Measurements from ENCODE around the gene MYBPHL. TPM values are rescaled to one million over a fixed set of nuclear protein-coding genes. Genes with fewer than 3 reads are reported as not detected.

The MYBPHL gene
- total and polyA plus RNA-seq, 4 donors, result 0.34 to 3.3 (median 1.4) TPM

DNA sequence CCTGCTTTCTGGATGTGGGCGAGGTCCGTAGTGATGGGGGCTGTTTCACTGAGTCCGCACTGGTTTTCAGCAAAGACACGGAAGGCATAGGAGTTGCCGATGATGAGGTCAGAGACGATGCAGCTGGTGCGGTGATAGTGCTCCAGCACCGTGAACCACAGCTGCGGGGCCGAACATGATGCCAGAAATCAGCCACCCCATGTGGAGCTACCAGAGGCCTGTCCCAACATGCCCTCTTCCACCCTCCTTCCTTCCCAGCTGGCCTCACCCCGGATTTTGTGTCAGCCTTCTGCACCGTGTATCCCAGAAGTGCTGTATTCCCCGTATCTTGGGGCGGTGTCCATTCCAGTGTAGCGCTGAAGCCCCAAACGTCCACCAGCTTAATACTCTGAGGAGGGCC lies 10.0 kb downstream of the MYBPHL start:
- 95 to 97% methylated on average over 16 of the region's 16 CpGs for WGBS, 2 donors
- H3K4me3 ChIP-seq, result no peak overlapping the region
- H3K27ac ChIP-seq (ENCODE audit: low read depth in 1 of 2, low read length in 1 of 2), result no peak overlapping the region
- no peaks in the 10 kb centered on the region for H3K9me3 ChIP-seq (ENCODE audit: control insufficient read depth in 4 of 4, insufficient read depth in 3 of 4, low read length in 3 of 4)
- H3K27me3 ChIP-seq (ENCODE audit: control insufficient read depth in 3 of 3, insufficient read depth in 3 of 3, low read length in 2 of 3), result no peaks in the 10 kb centered on the region
- H3K36me3 ChIP-seq (ENCODE audit: control insufficient read depth in 4 of 4, insufficient read depth in 4 of 4, low read length in 4 of 4), result no peaks in the 10 kb centered on the region
- ATAC-seq (ENCODE audit: insufficient read depth, low FRiP score), result no peak
- no peak for DNase-seq
- no peak overlapping the region for H3K9ac ChIP-seq (ENCODE audit: insufficient read depth in 1 of 2, low read length in 2 of 2)
- H3K4me1 ChIP-seq (ENCODE audit: control insufficient read depth in 5 of 5, insufficient read depth in 5 of 5, low read length in 5 of 5), result peaks cover 4 to 45% (median 23%) of the 10 kb centered on the region in 5 donors
- TF ChIP-seq, protein P1, sequence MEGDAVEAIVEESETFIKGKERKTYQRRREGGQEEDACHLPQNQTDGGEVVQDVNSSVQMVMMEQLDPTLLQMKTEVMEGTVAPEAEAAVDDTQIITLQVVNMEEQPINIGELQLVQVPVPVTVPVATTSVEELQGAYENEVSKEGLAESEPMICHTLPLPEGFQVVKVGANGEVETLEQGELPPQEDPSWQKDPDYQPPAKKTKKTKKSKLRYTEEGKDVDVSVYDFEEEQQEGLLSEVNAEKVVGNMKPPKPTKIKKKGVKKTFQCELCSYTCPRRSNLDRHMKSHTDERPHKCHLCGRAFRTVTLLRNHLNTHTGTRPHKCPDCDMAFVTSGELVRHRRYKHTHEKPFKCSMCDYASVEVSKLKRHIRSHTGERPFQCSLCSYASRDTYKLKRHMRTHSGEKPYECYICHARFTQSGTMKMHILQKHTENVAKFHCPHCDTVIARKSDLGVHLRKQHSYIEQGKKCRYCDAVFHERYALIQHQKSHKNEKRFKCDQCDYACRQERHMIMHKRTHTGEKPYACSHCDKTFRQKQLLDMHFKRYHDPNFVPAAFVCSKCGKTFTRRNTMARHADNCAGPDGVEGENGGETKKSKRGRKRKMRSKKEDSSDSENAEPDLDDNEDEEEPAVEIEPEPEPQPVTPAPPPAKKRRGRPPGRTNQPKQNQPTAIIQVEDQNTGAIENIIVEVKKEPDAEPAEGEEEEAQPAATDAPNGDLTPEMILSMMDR (IDR thresholded peaks at IDR 0.05; ENCODE audit: control extremely low read depth, extremely low read depth), result no peak

DNA sequence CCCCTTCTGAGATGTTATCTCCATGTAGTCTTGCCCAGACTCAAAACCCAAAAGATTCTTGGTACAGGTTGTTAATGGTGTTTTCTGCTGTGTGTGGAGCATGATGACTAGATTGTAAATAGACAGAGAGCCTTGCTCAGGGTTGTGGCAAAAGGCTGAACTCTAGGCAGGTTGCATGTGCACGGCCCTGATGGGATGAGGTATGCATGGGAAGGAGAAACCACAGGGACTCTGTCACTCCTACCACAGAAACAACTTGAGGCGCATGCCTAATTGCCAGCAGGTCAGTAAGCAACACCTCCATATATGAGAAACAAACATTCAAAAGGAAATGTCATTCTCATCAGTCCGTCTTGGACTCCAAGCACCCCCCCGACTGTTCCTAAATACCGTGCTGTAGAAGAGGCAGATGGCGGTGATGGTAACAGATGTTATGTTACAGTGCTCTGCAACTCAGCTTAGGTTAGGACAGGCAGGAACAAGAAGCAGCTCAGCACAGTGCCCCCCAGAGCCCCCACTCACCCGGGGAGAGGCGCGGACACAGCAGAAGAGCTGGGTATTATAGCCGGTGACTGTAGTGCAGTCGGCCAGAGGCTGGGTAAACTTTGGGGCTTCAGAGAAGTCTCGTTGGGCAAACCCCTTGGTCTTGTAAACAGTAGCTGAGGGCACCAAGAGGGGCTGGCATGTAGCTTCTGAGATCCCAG lies 10.9 kb downstream of the MYBPHL start:
- no peaks in the 10 kb centered on the region for H3K27me3 ChIP-seq (ENCODE audit: control insufficient read depth in 3 of 3, insufficient read depth in 3 of 3, low read length in 2 of 3)
- TF ChIP-seq, protein P1 (IDR thresholded peaks at IDR 0.05; ENCODE audit: control extremely low read depth, extremely low read depth), result no peak
- DNase-seq, result no peak
- H3K36me3 ChIP-seq (ENCODE audit: control insufficient read depth in 4 of 4, insufficient read depth in 4 of 4, low read length in 4 of 4), result no peaks in the 10 kb centered on the region
- H3K27ac ChIP-seq (ENCODE audit: low read depth in 1 of 2, low read length in 1 of 2), result no peak overlapping the region
- no peak for ATAC-seq (ENCODE audit: insufficient read depth, low FRiP score)
- H3K4me1 ChIP-seq (ENCODE audit: control insufficient read depth in 5 of 5, insufficient read depth in 5 of 5, low read length in 5 of 5), result peaks cover 4 to 44% (median 25%) of the 10 kb centered on the region in 5 donors
- no peak overlapping the region for H3K9ac ChIP-seq (ENCODE audit: insufficient read depth in 1 of 2, low read length in 2 of 2)
- WGBS, 2 donors, result 82 to 89% methylated on average over 12 of the region's 12 CpGs
- H3K4me3 ChIP-seq, result no peak overlapping the region
- H3K9me3 ChIP-seq (ENCODE audit: control insufficient read depth in 4 of 4, insufficient read depth in 3 of 4, low read length in 3 of 4), result no peaks in the 10 kb centered on the region

DNA sequence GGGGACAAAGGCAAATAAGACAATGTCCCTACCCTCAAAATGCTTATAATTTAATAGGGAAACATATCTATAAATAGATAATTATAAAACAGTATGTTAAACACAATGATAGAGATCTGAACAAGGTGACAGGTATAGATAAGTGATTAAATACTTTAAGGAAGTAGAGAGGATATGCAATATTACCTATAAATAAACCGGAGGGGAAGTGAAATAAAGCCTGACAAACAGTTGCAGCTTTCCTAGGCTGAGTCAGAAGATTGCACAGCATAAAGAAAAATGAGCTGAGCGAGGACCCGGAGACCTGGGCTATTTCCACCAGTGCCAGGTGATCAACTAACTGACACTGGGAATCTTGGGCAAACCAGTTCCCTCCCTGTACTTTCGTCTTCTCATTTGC lies 12.3 kb downstream of the MYBPHL start:
- H3K36me3 ChIP-seq (ENCODE audit: control insufficient read depth in 4 of 4, insufficient read depth in 4 of 4, low read length in 4 of 4), result no peaks in the 10 kb centered on the region
- 34 to 52% methylated on average over 4 of the region's 4 CpGs for WGBS, 2 donors
- no peak overlapping the region for H3K4me3 ChIP-seq
- no peaks in the 10 kb centered on the region for H3K27me3 ChIP-seq (ENCODE audit: control insufficient read depth in 3 of 3, insufficient read depth in 3 of 3, low read length in 2 of 3)
- H3K27ac ChIP-seq (ENCODE audit: low read depth in 1 of 2, low read length in 1 of 2), result no peak overlapping the region
- ATAC-seq (ENCODE audit: insufficient read depth, low FRiP score) (no peak), DNase-seq (no peak)
- H3K9me3 ChIP-seq (ENCODE audit: control insufficient read depth in 4 of 4, insufficient read depth in 3 of 4, low read length in 3 of 4), result no peaks in the 10 kb centered on the region
- no peak overlapping the region for H3K9ac ChIP-seq (ENCODE audit: insufficient read depth in 1 of 2, low read length in 2 of 2)
- H3K4me1 ChIP-seq (ENCODE audit: control insufficient read depth in 5 of 5, insufficient read depth in 5 of 5, low read length in 5 of 5), result peaks cover 4 to 31% (median 17%) of the 10 kb centered on the region in 5 donors
- TF ChIP-seq, protein P1 (IDR thresholded peaks at IDR 0.05; ENCODE audit: control extremely low read depth, extremely low read depth), result no peak

DNA sequence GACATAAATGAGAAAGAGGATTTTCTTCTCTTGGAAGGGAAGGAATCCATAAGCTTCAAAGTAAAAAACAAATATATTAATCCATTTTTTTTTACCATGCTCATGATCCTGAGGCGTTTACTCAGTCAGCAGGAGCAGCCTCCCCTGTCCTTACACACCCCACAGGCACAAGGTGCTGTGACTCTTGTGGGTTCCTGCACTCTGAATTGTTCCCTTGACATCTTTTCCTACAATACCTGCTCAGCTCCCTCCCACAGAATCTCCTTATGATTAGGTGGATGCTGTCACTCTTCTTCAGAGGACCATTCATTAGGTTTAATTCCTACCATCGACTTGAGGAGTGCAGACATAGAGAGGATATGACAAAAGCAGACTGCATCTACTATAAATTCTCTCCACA lies 13.8 kb downstream of the MYBPHL start:
- Histone ChIP-seq H3K4me3 (no peak overlapping the region), H3K9me3 (ENCODE audit: control insufficient read depth in 4 of 4, insufficient read depth in 3 of 4, low read length in 3 of 4) (no peaks in the 10 kb centered on the region), H3K27me3 (ENCODE audit: control insufficient read depth in 3 of 3, insufficient read depth in 3 of 3, low read length in 2 of 3) (no peaks in the 10 kb centered on the region), H3K4me1 (ENCODE audit: control insufficient read depth in 5 of 5, insufficient read depth in 5 of 5, low read length in 5 of 5) (peaks cover 0 to 16% (median 4%) of the 10 kb centered on the region in 5 donors), H3K27ac (ENCODE audit: low read depth in 1 of 2, low read length in 1 of 2) (no peak overlapping the region), H3K9ac (ENCODE audit: insufficient read depth in 1 of 2, low read length in 2 of 2) (no peak overlapping the region), H3K36me3 (ENCODE audit: control insufficient read depth in 4 of 4, insufficient read depth in 4 of 4, low read length in 4 of 4) (no peaks in the 10 kb centered on the region)
- TF ChIP-seq, protein P1 (IDR thresholded peaks at IDR 0.05; ENCODE audit: control extremely low read depth, extremely low read depth), result no peak
- no peak for DNase-seq
- no peak for ATAC-seq (ENCODE audit: insufficient read depth, low FRiP score)
- WGBS, 2 donors, result 65 to 82% methylated on average over 2 of the region's 2 CpGs
